Glutamatergic neuron (in vitro differentiated cells): ENCODE results near the gene RREB1. TPM values are rescaled to one million over a fixed set of nuclear protein-coding genes. Genes with fewer than 3 reads are reported as not detected.

ENCODE experiments used
- DNase-seq: peaks from one replicate; pipeline ENCODE4 v3.0.0; 2022
- H3K27ac Mint-ChIP-seq: one replicate; pipeline ENCODE4 v1.8.0; 2020; ENCODE audit warnings: mild to moderate bottlenecking, mixed read lengths, inconsistent platforms; ENCODE audit not compliant: unreplicated experiment
- H3K27me3 Mint-ChIP-seq: one replicate; pipeline ENCODE4 v1.8.0; 2020; ENCODE audit warnings: mild to moderate bottlenecking, moderate library complexity, mixed read lengths, inconsistent platforms; ENCODE audit not compliant: unreplicated experiment
- H3K36me3 Mint-ChIP-seq: one replicate; pipeline ENCODE4 v1.8.0; 2020; ENCODE audit warnings: mild to moderate bottlenecking, mixed read lengths, inconsistent platforms; ENCODE audit not compliant: unreplicated experiment
- H3K4me1 Mint-ChIP-seq: one replicate; pipeline ENCODE4 v1.8.0; 2020; ENCODE audit warnings: mild to moderate bottlenecking, low read depth, mixed read lengths, inconsistent platforms; ENCODE audit not compliant: unreplicated experiment
- H3K4me3 Mint-ChIP-seq: one replicate; pipeline ENCODE4 v1.8.0; 2020; ENCODE audit warnings: mild to moderate bottlenecking, mixed read lengths, inconsistent platforms; ENCODE audit not compliant: unreplicated experiment
- H3K9me3 Mint-ChIP-seq: one replicate; pipeline ENCODE4 v1.8.0; 2020; ENCODE audit warnings: mild to moderate bottlenecking, moderate library complexity, mixed read lengths, inconsistent platforms; ENCODE audit not compliant: unreplicated experiment
- total RNA-seq: library from RNA; stranded (reverse); fragmentation: NEBNext Ultra II Directional; extraction: Animal tissue kit (Norgen Biotek cat#: 25700); gene quantifications from one replicate; pipeline ENCODE4 v1.2.1, GENCODE V29; 2021; ENCODE audit not compliant: unreplicated experiment
- TF ChIP-seq, protein P1 (sequence below): fragments of 200-600 bp; sonication (generic); IDR thresholded peaks from one replicate; pipeline ENCODE4 v1.5.0; 2021; ENCODE audit not compliant: partially characterized antibody, unreplicated experiment

The RREB1 gene
- total RNA-seq, 1 donor from 2014 or later = 3.4 TPM

DNA sequence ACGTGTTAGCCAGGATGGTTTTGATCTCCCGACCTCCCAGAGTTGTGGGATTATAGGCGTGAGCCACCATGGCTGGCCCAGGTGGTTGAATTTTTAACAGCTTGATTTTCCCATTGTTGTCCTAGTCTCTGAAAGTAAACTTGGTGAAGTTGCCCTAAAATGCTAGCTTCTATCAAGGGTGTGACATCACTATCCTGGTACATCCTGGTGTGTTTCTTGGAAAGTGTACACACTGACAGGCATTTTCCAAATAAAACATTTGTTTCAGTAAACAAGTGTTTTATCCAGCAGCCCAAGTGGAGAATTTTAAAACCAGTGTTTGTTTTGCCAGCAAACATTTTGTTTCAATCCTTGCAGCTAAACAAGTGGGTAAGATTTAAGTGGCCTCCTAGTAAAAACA is 40.5 kb upstream of the RREB1 start:
- H3K27ac Mint-ChIP-seq = no peak overlapping the region
- no peaks in the 10 kb centered on the region for H3K9me3 Mint-ChIP-seq
- no peaks in the 10 kb centered on the region for H3K36me3 Mint-ChIP-seq
- no peak overlapping the region for H3K4me3 Mint-ChIP-seq
- DNase-seq = no peak
- no peaks in the 10 kb centered on the region for H3K27me3 Mint-ChIP-seq
- TF ChIP-seq, protein P1, sequence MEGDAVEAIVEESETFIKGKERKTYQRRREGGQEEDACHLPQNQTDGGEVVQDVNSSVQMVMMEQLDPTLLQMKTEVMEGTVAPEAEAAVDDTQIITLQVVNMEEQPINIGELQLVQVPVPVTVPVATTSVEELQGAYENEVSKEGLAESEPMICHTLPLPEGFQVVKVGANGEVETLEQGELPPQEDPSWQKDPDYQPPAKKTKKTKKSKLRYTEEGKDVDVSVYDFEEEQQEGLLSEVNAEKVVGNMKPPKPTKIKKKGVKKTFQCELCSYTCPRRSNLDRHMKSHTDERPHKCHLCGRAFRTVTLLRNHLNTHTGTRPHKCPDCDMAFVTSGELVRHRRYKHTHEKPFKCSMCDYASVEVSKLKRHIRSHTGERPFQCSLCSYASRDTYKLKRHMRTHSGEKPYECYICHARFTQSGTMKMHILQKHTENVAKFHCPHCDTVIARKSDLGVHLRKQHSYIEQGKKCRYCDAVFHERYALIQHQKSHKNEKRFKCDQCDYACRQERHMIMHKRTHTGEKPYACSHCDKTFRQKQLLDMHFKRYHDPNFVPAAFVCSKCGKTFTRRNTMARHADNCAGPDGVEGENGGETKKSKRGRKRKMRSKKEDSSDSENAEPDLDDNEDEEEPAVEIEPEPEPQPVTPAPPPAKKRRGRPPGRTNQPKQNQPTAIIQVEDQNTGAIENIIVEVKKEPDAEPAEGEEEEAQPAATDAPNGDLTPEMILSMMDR = no peak
- no peaks in the 10 kb centered on the region for H3K4me1 Mint-ChIP-seq

DNA sequence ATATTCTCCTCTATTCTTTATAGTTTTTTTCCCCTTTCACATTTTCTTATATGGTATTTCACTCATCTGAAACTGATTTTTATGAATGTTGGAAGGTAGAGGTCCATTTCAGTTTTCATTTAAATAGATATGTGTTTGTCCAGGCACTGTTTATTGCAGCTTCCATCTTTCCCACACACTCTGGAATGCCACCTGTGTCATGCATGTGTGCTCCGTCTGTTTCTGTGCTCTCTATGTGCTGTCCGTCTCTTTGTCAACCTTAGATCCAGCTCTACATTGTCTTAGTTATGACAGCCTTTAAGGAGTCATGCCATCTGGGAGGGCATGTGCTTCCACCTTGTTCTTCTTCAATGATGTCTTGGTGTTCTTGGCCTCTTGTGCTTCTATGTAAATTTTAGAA is 36.4 kb upstream of the RREB1 start:
- TF ChIP-seq, protein P1 = no peak
- H3K27me3 Mint-ChIP-seq = no peaks in the 10 kb centered on the region
- no peaks in the 10 kb centered on the region for H3K4me1 Mint-ChIP-seq
- H3K9me3 Mint-ChIP-seq = no peaks in the 10 kb centered on the region
- H3K4me3 Mint-ChIP-seq = no peak overlapping the region
- no peak overlapping the region for H3K27ac Mint-ChIP-seq
- no peaks in the 10 kb centered on the region for H3K36me3 Mint-ChIP-seq
- no peak for DNase-seq

DNA sequence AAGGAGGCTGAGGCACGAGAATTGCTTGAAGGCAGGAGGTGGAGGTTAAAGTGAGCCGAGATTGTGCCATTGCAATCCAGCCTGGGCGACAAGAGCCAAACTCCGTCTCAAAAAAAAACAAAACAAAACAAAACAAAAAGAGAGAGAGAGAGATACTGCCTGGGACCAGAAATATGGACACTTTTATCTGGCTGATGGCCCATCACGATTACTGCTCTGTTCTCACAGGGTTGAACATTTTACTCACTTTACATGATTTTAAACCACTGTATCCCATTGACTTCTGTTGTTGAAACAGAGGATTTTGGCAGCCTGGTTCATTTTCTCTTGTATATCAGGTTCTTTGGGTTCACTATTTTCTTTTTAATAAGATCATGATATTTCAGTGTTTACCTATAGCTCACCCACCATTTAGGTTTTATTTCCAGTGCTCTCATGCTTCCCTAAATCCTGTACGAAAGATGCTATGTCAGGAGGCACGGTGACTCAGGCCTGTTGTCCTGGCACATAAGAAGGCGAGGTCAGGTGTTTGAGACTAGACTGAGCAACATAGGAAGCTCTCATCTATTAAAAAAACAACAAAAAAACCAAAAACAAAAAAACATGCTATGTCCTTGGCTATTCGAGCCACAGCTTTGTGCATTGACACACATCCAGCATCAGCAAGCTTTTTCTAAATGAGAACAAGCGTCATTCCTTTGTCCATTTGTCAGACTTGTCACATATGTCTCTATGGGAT is 34.5 kb upstream of the RREB1 start:
- H3K36me3 Mint-ChIP-seq = no peaks in the 10 kb centered on the region
- H3K4me1 Mint-ChIP-seq = no peaks in the 10 kb centered on the region
- no peak for DNase-seq
- H3K27ac Mint-ChIP-seq = no peak overlapping the region
- TF ChIP-seq, protein P1 = no peak
- no peaks in the 10 kb centered on the region for H3K9me3 Mint-ChIP-seq
- no peak overlapping the region for H3K4me3 Mint-ChIP-seq
- no peaks in the 10 kb centered on the region for H3K27me3 Mint-ChIP-seq

DNA sequence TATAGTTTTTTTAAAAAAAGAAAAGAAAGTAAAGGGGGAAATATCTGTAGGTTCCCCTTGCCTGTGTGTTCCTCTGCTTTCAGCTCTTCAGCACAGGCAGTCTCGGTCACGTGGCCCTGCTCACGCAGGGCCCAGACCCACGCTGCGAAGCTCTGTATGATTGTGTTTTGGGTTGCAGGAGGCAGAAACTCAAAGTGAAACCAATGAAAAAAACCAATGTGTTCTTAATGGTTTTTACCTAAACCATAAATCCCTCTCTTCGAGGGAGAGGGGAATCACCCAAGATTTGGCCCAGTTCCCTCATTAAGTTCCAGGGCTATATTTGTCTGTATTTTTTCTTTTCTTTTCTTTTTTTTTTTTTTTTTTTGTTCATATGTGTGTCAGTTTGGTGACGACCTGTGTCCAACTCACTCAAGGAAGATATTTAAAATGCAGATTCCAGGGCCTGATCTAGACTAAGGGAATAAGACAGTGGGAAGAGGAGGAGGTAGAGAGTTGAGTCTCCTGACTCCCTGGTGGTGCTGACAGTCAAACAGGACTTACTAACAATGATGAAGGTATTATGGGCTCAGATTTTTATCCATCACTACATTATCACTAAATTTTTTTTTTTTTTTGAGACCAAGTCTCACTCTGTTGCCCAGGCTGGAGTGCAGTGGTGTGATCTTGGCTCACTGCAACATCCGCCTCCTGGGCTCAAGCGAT is 33.8 kb upstream of the RREB1 start:
- no peak overlapping the region for H3K4me3 Mint-ChIP-seq
- TF ChIP-seq, protein P1 = no peak

DNA sequence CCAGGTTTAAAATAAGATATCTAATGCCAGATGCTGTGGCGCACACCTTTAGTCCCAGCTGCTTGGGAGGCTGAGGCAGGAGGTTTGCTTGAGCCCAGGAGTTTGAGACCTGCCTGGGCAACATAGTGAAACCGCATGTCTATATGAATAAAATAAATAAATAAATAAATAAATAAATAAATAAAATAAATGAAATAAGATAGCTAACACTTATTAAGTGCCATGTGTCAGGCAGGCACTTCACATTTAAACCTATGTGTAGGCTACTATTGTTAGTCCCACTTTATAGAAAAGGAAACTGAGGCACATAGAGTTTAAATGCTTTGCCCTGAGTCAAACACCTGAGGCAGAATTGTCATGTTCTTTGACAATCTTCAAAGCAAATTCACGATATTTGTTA is 32.9 kb upstream of the RREB1 start:
- H3K4me3 Mint-ChIP-seq = no peak overlapping the region
- DNase-seq = no peak
- no peaks in the 10 kb centered on the region for H3K9me3 Mint-ChIP-seq
- H3K36me3 Mint-ChIP-seq = no peaks in the 10 kb centered on the region
- H3K4me1 Mint-ChIP-seq = no peaks in the 10 kb centered on the region
- no peak overlapping the region for H3K27ac Mint-ChIP-seq
- H3K27me3 Mint-ChIP-seq = no peaks in the 10 kb centered on the region
- TF ChIP-seq, protein P1 = no peak

More for the DNA sequence above, 33.8 kb upstream of the RREB1 start:
- H3K9me3 Mint-ChIP-seq = no peaks in the 10 kb centered on the region
- H3K27me3 Mint-ChIP-seq = no peaks in the 10 kb centered on the region
- no peaks in the 10 kb centered on the region for H3K36me3 Mint-ChIP-seq
- no peak for DNase-seq
- H3K4me1 Mint-ChIP-seq = no peaks in the 10 kb centered on the region
- no peak overlapping the region for H3K27ac Mint-ChIP-seq
